Pancreas (tissue), 10 donors: ENCODE measurements around the gene CLK4. TPM values are rescaled to one million over a fixed set of nuclear protein-coding genes. Genes with fewer than 3 reads are reported as not detected.

ENCODE experiments used
- ATAC-seq, 4 donors: fragments of 200-7000 bp; cut with Tn5 transposase; one replicate each; pipeline versions ENCODE4 v1.8.0 to v1.9.1; 2020; ENCODE audit warnings: mild to moderate bottlenecking in 4 of 4, moderate library complexity in 4 of 4
- DNase-seq, 6 donors: peaks; one replicate each; pipeline ENCODE4 v3.0.0-alpha.2; 2020
- FAIRE-seq: peaks from 2 replicates; lab custom pipeline; 2012; peaks lifted over from hg19 to GRCh38; lab: Jason Lieb, UNC
- H3K27ac ChIP-seq, 4 donors: fragments of 200-600 bp; sonication (generic); 1 replicate in 3 of 4; 2 replicates in 1 of 4; pipeline versions ENCODE4 v1.5.0 to v1.8.0; 2020
- H3K27me3 ChIP-seq, 4 donors: fragments of 200-600 bp; one replicate each; pipeline ENCODE4 v1.8.0; 2021
- H3K36me3 ChIP-seq, 3 donors: fragments of 200-600 bp; sonication (generic) in 1 of 3; one replicate each; pipeline versions ENCODE4 v1.5.0 to v1.8.0; 2020 to 2021
- H3K4me1 ChIP-seq, 3 donors: fragments of 200-600 bp; one replicate each; pipeline ENCODE4 v1.8.0; 2021
- H3K4me3 ChIP-seq, 4 donors: fragments of 200-600 bp; sonication (generic) in 2 of 4; one replicate each; pipeline versions ENCODE4 v1.5.0 to v1.8.0; 2020 to 2021
- H3K9me3 ChIP-seq, 4 donors: fragments of 200-600 bp; one replicate each; pipeline ENCODE4 v1.8.0; 2021
- CTCF ChIP-seq, 4 donors: fragments of 200-600 bp; sonication (generic) in 3 of 4; IDR thresholded peaks; one replicate each; pipeline versions ENCODE4 v1.5.0 to v1.8.0; 2021; ENCODE audit warnings: antibody characterized with exemption in 4 of 4
- WGBS, 2 donors: extraction: QIAGEN DNeasy Blood & Tissue Kit; methylation state at CpG; one replicate each; pipeline ENCODE4 v1.1.7; 2013; 5-methylcytosine and 5-hydroxymethylcytosine counted together
- intact Hi-C, 3 donors: fragments of 100-400 bp; cut with DNase I; formaldehyde crosslinking; loops; one replicate each; pipeline versions ENCODE4 v1.11.1 to v1.14.2; 2022
- polyA plus RNA-seq, 2 donors: library from polyadenylated mRNA; stranded (reverse); fragments of 200-250 nt; gene quantifications; one replicate each; pipeline ENCODE4 v1.2.3, GENCODE V29; 2013
- total RNA-seq, 6 donors: library from RNA; stranded (reverse); fragmentation: NEBNext Ultra II Directional in 4 of 6; extraction: Animal tissue kit (Norgen Biotek cat#: 25700) in 4 of 6; gene quantifications; one replicate each; pipeline versions ENCODE4 v1.2.1 to v1.2.4, GENCODE V29; 2021 to 2023
- donor health status: healthy with polysubstance abuse.
- donor health status: DM: no; HTN: no; CAD: no; lungs with moderate emphysema.
- donor health status: DM: no; HTN: no; CAD: no.
- donor health status: control.
- donor health status: control.
- donor health status: Bipolar disorder and iron deficiency.
- donor health status: DM: yes; HTN: yes; CAD: no.
- donor health status: DM: no; HTN: no; CAD: no.
- donor health status: DM: no; HTN: no; CAD: no.
- donor health status: DM: yes; HTN: yes; CAD: no.

Gene CLK4
- total and polyA plus RNA-seq, 8 donors: 10.6 to 47.0 (median 22.1) TPM

- intact Hi-C loops: no loop called here
- TF ChIP-seq CTCF (IDR thresholded peaks at IDR 0.05): no peak
- Histone ChIP-seq H3K27ac (no peak overlapping the region), H3K36me3 (no peaks in the 10 kb centered on the region), H3K27me3 (peaks cover 0 to 8% (median 0%) of the 10 kb centered on the region in 4 donors), H3K9me3 (no peaks in the 10 kb centered on the region), H3K4me1 (no peaks in the 10 kb centered on the region), H3K4me3 (no peak overlapping the region)
- no peak for FAIRE-seq
- no peak for ATAC-seq
- WGBS, 2 donors: 29 to 39% methylated on average over 12 of the region's 12 CpGs
- DNase-seq: no peak
These were observed 61.9 kb downstream of the CLK4 start for GRCh38 chr5:178564811-178565550.

GRCh38 chr5:178564397-178564796 lies 62.5 kb downstream of the CLK4 start:
- Histone ChIP-seq H3K4me1 (no peaks in the 10 kb centered on the region), H3K36me3 (no peaks in the 10 kb centered on the region), H3K4me3 (no peak overlapping the region), H3K27ac (no peak overlapping the region), H3K27me3 (peaks cover 0 to 8% (median 0%) of the 10 kb centered on the region in 4 donors), H3K9me3 (no peaks in the 10 kb centered on the region)
- intact Hi-C loops: no loop called here
- no peak for FAIRE-seq
- WGBS, 2 donors: 11 to 16% methylated on average over 4 of the region's 4 CpGs
- DNase-seq: no peak
- TF ChIP-seq CTCF (IDR thresholded peaks at IDR 0.05): no peak
- no peak for ATAC-seq

DNA sequence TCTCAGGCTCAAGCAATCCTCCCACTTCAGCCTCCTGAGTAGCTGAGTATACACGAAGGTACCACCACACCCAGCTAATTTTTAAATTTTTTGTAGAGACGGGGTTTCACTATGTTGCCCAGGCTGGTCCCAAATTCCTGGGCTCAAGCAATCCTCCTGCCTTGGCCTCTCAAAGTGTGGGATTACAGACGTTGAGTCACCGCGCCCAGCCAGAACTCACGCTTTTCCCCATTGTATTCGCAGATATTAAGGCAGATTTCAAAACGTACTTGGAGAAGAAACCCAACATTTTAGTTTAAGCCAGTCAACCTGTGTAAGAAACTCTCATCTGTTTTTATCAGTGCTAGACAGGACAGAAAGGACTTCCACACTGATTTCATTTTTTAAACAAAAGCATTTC lies 63.2 kb downstream of the CLK4 start:
- no peak overlapping the region for H3K27ac ChIP-seq
- H3K27me3 ChIP-seq: peaks cover 0 to 8% (median 0%) of the 10 kb centered on the region in 4 donors
- DNase-seq: no peak
- no peak for TF ChIP-seq CTCF (IDR thresholded peaks at IDR 0.05)
- intact Hi-C loops: no loop called here
- no peaks in the 10 kb centered on the region for H3K36me3 ChIP-seq
- H3K4me1 ChIP-seq: no peaks in the 10 kb centered on the region
- FAIRE-seq: no peak
- no peak for ATAC-seq
- 61 to 68% methylated on average over 8 of the region's 8 CpGs for WGBS, 2 donors
- H3K4me3 ChIP-seq: no peak overlapping the region
- H3K9me3 ChIP-seq: no peaks in the 10 kb centered on the region

- no peak for TF ChIP-seq CTCF (IDR thresholded peaks at IDR 0.05)
- Histone ChIP-seq H3K4me3 (no peak overlapping the region), H3K9me3 (no peaks in the 10 kb centered on the region), H3K27me3 (peaks cover 0 to 8% (median 0%) of the 10 kb centered on the region in 4 donors), H3K27ac (no peak overlapping the region), H3K4me1 (no peaks in the 10 kb centered on the region), H3K36me3 (no peaks in the 10 kb centered on the region)
- no peak for FAIRE-seq
- intact Hi-C loops: no loop called here
- DNase-seq: no peak
- 77 to 80% methylated on average over 23 of the region's 23 CpGs for WGBS, 2 donors
- ATAC-seq: no peak
These were observed 65.0 kb downstream of the CLK4 start for GRCh38 chr5:178561746-178562264.

DNA sequence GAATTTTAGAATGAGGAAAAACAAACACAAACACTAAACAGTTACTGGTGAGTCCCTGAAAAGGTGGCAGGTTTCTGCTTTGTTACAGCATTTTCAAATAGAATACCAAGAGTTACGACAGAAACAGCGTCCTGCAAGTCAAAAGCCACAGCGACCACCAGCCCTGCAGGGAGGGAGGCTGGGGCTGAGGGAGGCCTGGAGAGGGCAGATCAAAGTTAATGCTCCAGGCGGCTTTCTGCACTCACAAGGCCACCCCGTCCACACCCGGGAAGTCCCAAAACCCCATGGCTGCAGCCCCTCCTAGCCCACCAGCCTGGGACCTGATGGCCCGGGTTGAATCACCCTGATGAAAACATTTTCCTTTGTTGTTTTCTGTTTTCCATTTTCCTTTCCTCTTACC lies 65.9 kb downstream of the CLK4 start:
- Histone ChIP-seq H3K4me1 (no peaks in the 10 kb centered on the region), H3K4me3 (no peak overlapping the region), H3K27me3 (peaks cover 0 to 8% (median 0%) of the 10 kb centered on the region in 4 donors), H3K36me3 (no peaks in the 10 kb centered on the region), H3K27ac (no peak overlapping the region), H3K9me3 (no peaks in the 10 kb centered on the region)
- no peak for DNase-seq
- TF ChIP-seq CTCF (IDR thresholded peaks at IDR 0.05): no peak
- no peak for ATAC-seq
- WGBS, 2 donors: 63 to 67% methylated on average over 7 of the region's 7 CpGs
- intact Hi-C loops: no loop called here
- FAIRE-seq: no peak
